ENCODE measurements around the gene HECTD4.
A peak's percentile ranks its signal among the peaks of the same experiment; 100 is the strongest.

The HECTD4 gene

DNA sequence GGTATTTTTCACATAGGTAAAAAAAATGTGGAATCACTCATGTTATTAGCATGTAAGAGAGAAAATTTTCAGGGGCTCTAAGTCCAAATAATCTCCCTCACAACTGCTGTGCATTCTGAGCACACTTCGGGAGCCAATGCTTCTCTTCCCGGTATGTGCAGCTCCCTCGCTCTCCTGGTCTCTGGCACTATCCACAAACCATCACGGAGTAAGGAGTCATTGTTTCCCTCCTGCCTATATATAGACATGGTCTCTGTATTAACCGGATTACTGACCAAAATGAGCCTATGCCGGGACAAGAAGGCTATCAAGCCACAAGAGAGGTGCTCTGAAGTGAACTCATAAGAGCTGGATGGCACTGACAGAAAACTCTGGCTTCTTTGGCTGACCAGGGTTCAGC is 13.4 kb downstream of the HECTD4 start:
- H3K4me3 ChIP-seq (replicated peaks in 1 of 2; ENCODE audit: low read depth in 2 of 2, low read length in 2 of 2) = no peak overlapping the region
- TF ChIP-seq, protein P1, sequence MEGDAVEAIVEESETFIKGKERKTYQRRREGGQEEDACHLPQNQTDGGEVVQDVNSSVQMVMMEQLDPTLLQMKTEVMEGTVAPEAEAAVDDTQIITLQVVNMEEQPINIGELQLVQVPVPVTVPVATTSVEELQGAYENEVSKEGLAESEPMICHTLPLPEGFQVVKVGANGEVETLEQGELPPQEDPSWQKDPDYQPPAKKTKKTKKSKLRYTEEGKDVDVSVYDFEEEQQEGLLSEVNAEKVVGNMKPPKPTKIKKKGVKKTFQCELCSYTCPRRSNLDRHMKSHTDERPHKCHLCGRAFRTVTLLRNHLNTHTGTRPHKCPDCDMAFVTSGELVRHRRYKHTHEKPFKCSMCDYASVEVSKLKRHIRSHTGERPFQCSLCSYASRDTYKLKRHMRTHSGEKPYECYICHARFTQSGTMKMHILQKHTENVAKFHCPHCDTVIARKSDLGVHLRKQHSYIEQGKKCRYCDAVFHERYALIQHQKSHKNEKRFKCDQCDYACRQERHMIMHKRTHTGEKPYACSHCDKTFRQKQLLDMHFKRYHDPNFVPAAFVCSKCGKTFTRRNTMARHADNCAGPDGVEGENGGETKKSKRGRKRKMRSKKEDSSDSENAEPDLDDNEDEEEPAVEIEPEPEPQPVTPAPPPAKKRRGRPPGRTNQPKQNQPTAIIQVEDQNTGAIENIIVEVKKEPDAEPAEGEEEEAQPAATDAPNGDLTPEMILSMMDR (IDR thresholded peaks at IDR 0.05; ENCODE audit: low read depth, low read length) = no peak
- peak in 1 of 2 donors; percentile 15 for DNase-seq (ENCODE audit: low read depth in 2 of 2)

DNA sequence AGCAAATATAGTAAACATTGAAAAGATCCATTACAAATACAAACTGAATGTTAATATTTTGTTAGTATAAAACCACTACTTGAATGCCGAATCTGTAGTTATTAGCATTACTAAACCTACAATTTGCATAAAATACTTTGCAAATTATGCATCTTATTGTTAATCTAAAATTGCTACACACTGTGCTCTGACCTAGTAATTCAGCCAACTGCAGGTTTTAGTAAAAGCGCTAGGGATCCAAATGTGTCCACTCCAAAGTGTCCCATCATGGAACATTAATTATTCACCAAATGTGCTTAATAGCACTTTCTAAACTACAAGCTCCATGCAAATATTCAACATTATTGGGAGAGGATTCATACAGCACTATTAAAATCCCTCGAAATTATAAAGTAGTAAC is 14.3 kb downstream of the HECTD4 start:
- H3K4me3 ChIP-seq (replicated peaks in 1 of 2; ENCODE audit: low read depth in 2 of 2, low read length in 2 of 2) = no peak overlapping the region
- no peak for DNase-seq (ENCODE audit: low read depth in 2 of 2)
- TF ChIP-seq, protein P1 (IDR thresholded peaks at IDR 0.05; ENCODE audit: low read depth, low read length) = no peak

DNA sequence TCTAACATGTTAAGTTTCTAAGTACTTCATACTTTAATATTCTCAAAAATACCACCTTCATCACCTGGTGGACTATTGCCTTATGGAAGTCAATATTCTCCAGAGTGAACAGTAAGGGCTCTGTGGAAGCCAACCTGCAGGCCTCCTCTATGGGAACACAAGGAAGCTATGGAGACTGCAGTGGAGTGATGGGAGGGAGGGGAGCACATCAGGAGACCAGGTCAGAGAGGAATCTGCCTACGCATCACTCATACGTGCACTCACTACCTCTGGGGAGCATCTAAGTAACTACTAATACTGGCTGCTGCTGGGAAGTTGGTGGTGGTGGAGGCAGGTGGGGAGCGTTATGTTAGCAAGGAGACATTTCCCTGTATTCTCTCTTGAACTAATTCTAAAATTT is 19.9 kb downstream of the HECTD4 start:
- no peak overlapping the region for H3K4me3 ChIP-seq (replicated peaks in 1 of 2; ENCODE audit: low read depth in 2 of 2, low read length in 2 of 2)
- DNase-seq (ENCODE audit: low read depth in 2 of 2) = no peak
- TF ChIP-seq, protein P1 (IDR thresholded peaks at IDR 0.05; ENCODE audit: low read depth, low read length) = no peak

DNA sequence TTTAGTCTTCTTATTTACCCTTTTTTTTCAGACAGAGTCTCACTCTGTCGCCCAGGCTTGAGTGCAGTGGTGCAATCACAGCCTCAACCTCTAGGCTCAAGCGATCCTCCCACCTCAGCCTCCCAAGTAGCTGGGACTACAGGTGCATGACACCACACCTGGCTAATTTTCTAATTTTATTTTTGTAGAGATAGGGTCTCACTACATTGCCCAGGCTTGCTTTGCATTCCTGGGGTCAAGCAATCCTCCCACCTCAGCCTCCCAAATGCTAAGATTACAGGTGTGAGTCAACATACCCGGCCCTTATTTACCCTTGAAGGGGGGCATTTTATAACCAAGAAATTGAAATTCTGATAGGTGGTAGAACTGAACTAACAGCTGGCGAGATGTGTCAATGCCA is 21.0 kb downstream of the HECTD4 start:
- DNase-seq (ENCODE audit: low read depth in 2 of 2) = no peak
- TF ChIP-seq, protein P1 (IDR thresholded peaks at IDR 0.05; ENCODE audit: low read depth, low read length) = no peak
- H3K4me3 ChIP-seq (replicated peaks in 1 of 2; ENCODE audit: low read depth in 2 of 2, low read length in 2 of 2) = no peak overlapping the region

DNA sequence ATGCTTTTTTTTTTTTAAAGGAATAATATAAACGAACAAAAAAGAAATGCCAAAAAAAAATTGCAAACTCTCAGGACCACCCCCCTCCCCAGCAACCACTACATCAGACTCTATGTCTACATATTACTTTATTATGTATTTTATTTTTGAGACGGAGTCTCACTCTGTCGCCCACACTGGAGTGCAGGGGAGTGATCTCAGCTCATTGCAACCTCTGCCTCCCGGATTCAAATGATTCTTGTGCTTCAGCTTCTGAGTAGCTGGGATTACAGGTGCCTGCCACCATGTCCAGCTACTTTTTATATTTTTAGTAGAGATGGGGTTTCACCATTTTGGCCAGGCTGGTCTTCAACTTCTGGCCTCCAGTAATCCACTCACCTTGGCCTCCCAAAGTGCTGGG is 22.9 kb downstream of the HECTD4 start:
- no peak for DNase-seq (ENCODE audit: low read depth in 2 of 2)
- H3K4me3 ChIP-seq (replicated peaks in 1 of 2; ENCODE audit: low read depth in 2 of 2, low read length in 2 of 2) = no peak overlapping the region
- TF ChIP-seq, protein P1 (IDR thresholded peaks at IDR 0.05; ENCODE audit: low read depth, low read length) = no peak

DNA sequence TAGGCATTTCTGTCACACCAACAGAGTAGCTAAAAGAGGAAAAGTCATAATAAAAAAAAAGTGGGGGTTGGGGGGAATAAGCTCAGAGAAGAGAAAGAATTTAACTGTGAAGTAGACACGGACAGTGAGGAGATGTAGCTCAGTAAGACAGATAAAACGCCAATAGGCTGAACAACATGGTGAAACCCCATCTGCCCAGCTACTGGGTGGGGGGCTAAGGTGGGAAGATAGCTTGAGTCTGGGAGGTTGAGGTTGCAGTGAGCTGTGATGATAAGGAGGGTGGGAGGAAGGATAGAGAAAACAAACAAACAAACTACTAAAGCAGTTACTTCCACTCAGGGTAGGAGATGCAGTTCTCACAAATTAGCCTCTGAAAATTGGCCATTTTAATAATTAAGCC is 25.0 kb downstream of the HECTD4 start:
- no peak for DNase-seq (ENCODE audit: low read depth in 2 of 2)
- H3K4me3 ChIP-seq (replicated peaks in 1 of 2; ENCODE audit: low read depth in 2 of 2, low read length in 2 of 2) = no peak overlapping the region
- TF ChIP-seq, protein P1 (IDR thresholded peaks at IDR 0.05; ENCODE audit: low read depth, low read length) = no peak

DNA sequence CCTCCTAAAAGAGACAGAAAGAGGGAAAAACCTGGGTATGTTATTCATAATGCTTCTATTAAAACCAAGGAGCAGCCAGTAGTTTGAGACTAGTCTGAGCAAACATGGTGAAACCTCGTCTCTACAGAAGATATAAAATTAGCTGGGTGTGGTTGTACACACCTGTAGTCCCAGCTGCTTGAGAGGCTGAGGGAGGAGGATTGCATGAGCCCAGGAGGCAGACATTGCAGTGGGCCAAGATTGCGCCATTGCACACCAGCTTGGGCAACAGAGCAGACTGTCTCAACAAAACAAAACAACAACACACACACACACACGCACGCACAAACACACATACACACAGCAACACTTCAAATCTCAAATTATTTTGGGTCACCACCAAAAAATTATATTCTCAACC is 27.8 kb downstream of the HECTD4 start:
- H3K4me3 ChIP-seq (replicated peaks in 1 of 2; ENCODE audit: low read depth in 2 of 2, low read length in 2 of 2) = no peak overlapping the region
- peak; percentile 15 to 16 for DNase-seq (ENCODE audit: low read depth in 2 of 2)
- TF ChIP-seq, protein P1 (IDR thresholded peaks at IDR 0.05; ENCODE audit: low read depth, low read length) = no peak
